Natural killer cell treated with Interleukin-12 subunit alpha and Interleukin-12 subunit beta and Interleukin-15 and Interleukin-18, amount 100 ng/mL, for 72 hours (primary cell): ENCODE measurements around the gene DUSP1. TPM values are rescaled to one million over a fixed set of nuclear protein-coding genes. Genes with fewer than 3 reads are reported as not detected.

Experiments
- ATAC-seq, 2 donors: fragments of 150-1000 bp; cut with Tn5 transposase in 1 of 2; sonication (Bioruptor Pico), chemical (Tn5 transposase) in 1 of 2; 2 replicates each; pipeline ENCODE4 v1.10.0; 2021
- DNase-seq: peaks from one replicate; pipeline ENCODE4 v3.0.0; 2022; ENCODE audit warnings: low spot score
- H3K27ac Mint-ChIP-seq, 2 donors: 1 replicate in 1 of 2; 2 replicates in 1 of 2; pipeline ENCODE4 v1.8.0; 2022; ENCODE audit warnings: mixed read lengths in 2 of 2, mild to moderate bottlenecking in 1 of 2, moderate library complexity in 1 of 2
- H3K27me3 Mint-ChIP-seq, 2 donors: 1 replicate in 1 of 2; 2 replicates in 1 of 2; pipeline ENCODE4 v1.8.0; 2022; ENCODE audit warnings: mixed read lengths in 2 of 2
- H3K36me3 Mint-ChIP-seq: one replicate; pipeline ENCODE4 v1.8.0; 2022; ENCODE audit warnings: mixed read lengths
- H3K4me1 Mint-ChIP-seq, 2 donors: 1 replicate in 1 of 2; 2 replicates in 1 of 2; pipeline ENCODE4 v1.8.0; 2022; ENCODE audit warnings: low read depth in 2 of 2, mixed read lengths in 2 of 2, mild to moderate bottlenecking in 1 of 2
- H3K4me3 Mint-ChIP-seq: one replicate; pipeline ENCODE4 v1.8.0; 2022; ENCODE audit warnings: mixed read lengths
- H3K9me3 Mint-ChIP-seq: 2 replicates; pipeline ENCODE4 v1.8.0; 2022; ENCODE audit warnings: mixed read lengths
- total RNA-seq, 2 donors: library from RNA; stranded (reverse); gene quantifications; one replicate each; pipeline ENCODE4 v1.2.3, GENCODE V29; 2022

The DUSP1 gene
- total RNA-seq, 2 donors from 2014 or later, result 12.4 to 13.6 TPM

- DNase-seq (peak; percentile 60), ATAC-seq (no peak)
- peaks cover 46 to 58% of the 10 kb centered on the region in 2 donors for H3K4me1 Mint-ChIP-seq
- peak overlapping the region; percentile 87 for H3K4me3 Mint-ChIP-seq
- H3K36me3 Mint-ChIP-seq, result no peaks in the 10 kb centered on the region
- peak overlapping the region; percentile 92 to 97 for H3K27ac Mint-ChIP-seq
- no peaks in the 10 kb centered on the region for H3K9me3 Mint-ChIP-seq
- H3K27me3 Mint-ChIP-seq, result no peaks in the 10 kb centered on the region
Measured at GRCh38 chr5:172768573-172769341, 2.2 kb downstream of the DUSP1 start.

DNA sequence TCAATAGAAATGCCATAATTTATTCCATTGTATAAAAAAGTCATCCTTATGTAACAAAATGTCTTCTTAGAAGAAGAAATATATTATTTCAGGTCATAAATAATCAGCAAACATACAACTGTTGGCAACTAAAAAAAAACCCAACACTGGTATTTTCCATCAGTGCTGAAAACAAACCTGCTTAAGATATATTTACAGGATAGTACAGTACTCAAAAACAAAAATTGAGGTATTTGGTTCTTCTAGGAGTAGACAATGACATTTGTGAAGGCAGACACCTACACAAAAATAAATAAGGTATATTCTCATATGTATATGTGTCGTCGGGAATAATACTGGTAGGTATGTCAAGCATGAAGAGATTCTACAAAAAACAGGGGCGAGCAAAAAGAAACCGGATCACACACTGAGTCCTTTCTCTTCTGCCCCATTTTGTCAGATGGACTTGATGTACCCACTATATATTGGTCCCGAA, 2.9 kb downstream of the DUSP1 start:
- Mint-ChIP-seq H3K9me3 (no peaks in the 10 kb centered on the region), H3K4me1 (peaks cover 39 to 52% of the 10 kb centered on the region in 2 donors), H3K36me3 (no peaks in the 10 kb centered on the region), H3K27ac (peak overlapping the region in 1 of 2 donors; percentile 97), H3K27me3 (no peaks in the 10 kb centered on the region), H3K4me3 (peak overlapping the region; percentile 87)
- no peak for ATAC-seq
- DNase-seq, result no peak

GRCh38 chr5:172766287-172767108, 4.5 kb downstream of the DUSP1 start:
- Mint-ChIP-seq H3K4me1 (peaks cover 26 to 38% of the 10 kb centered on the region in 2 donors), H3K9me3 (no peaks in the 10 kb centered on the region), H3K4me3 (peak overlapping the region; percentile 21), H3K36me3 (no peaks in the 10 kb centered on the region), H3K27me3 (no peaks in the 10 kb centered on the region), H3K27ac (peak overlapping the region; percentile 82 to 91)
- DNase-seq (no peak), ATAC-seq (no peak)

DNA sequence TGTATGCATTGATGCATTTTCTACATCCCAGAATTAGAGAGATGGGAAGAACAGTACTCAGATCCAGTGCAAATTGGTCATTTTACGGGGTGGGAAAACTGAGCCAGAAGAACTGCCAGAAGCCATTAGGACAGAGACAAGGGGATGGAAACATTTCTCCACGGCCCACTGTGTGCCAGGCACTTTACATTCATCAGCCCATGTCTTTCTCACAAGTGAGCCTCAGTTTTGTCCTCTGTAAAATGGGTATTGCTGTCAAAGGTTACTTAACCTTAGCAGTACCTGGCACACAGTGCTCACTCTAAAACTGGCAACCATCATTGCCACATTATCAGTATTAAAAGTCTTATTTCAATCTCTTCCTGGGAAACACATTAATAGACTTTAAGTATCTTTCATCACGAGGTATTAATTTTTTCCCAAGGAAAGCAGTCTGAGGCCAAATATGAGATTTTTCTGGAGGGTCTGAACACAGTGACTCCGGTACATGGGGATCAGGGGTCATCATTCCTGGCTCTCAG, 5.2 kb downstream of the DUSP1 start:
- no peak for ATAC-seq

DNA sequence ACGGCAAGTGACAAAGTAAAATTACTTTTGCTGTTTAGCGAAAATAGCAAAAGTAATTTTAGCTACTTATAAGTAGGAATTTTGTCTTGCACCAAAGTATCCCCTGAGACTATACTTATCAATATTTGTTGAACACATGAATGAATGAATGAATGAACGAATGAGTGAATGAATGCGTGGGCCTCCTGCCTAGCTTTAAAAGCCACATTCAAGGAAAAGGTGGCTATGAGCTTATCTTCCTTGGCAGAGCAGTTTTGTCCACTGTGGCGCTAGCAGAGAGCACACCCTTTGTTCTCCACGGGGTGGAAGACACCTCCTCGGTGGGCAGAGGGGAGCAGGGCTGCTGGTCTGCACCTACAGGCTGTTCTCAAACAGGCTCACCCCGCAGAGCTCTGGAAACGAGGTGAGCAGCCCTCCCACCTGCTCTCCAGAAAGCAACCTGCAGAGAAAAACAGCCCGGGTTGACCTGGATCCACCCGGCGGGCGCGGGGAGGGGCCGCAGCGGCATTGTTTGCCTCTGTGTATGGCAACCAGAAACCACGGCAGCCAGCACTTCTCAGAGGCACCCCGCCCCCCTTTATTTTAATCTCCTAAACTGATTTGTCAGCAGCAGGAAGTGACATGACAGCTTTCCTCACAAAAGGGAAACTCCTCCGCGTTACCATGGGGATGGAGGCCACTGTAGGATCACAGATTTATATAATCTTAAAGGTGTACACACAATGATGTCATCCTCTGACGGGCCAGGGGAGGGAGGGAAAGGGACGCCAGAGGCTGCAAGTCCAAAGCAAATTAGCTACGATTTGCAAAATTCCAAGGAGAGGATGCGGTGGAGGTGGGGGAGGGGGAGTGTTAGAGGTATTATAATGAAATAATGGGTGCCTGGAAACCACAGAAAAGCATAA, 5.9 kb downstream of the DUSP1 start:
- peak; percentile 93 to 94 for ATAC-seq
- H3K9me3 Mint-ChIP-seq, result no peaks in the 10 kb centered on the region

More for the DNA sequence above, 5.2 kb downstream of the DUSP1 start:
- Mint-ChIP-seq H3K27me3 (peaks cover 0 to 5% of the 10 kb centered on the region in 2 donors), H3K4me1 (peaks cover 26 to 38% of the 10 kb centered on the region in 2 donors), H3K4me3 (peak overlapping the region; percentile 79), H3K27ac (peak overlapping the region; percentile 82 to 91), H3K9me3 (no peaks in the 10 kb centered on the region), H3K36me3 (no peaks in the 10 kb centered on the region)
- no peak for DNase-seq

GRCh38 chr5:172763120-172763464, 7.9 kb downstream of the DUSP1 start:
- DNase-seq, result peak; percentile 5
- H3K27ac Mint-ChIP-seq, result no peak overlapping the region
- ATAC-seq, result no peak
- no peaks in the 10 kb centered on the region for H3K36me3 Mint-ChIP-seq
- peaks cover 15 to 25% of the 10 kb centered on the region in 2 donors for H3K4me1 Mint-ChIP-seq
- H3K9me3 Mint-ChIP-seq, result no peaks in the 10 kb centered on the region
- no peak overlapping the region for H3K4me3 Mint-ChIP-seq
- peaks cover 0 to 12% of the 10 kb centered on the region in 2 donors for H3K27me3 Mint-ChIP-seq

More for the DNA sequence above, 5.9 kb downstream of the DUSP1 start:
- DNase-seq, result peak; percentile 93
- H3K27me3 Mint-ChIP-seq, result peaks cover 0 to 7% of the 10 kb centered on the region in 2 donors
- peaks cover 24 to 38% of the 10 kb centered on the region in 2 donors for H3K4me1 Mint-ChIP-seq
- H3K27ac Mint-ChIP-seq, result peak overlapping the region; percentile 82 to 91
- peak overlapping the region; percentile 79 for H3K4me3 Mint-ChIP-seq
- no peaks in the 10 kb centered on the region for H3K36me3 Mint-ChIP-seq

GRCh38 chr5:172762214-172763119, 8.5 kb downstream of the DUSP1 start:
- peak overlapping the region in 1 of 2 donors; percentile 37 for H3K27ac Mint-ChIP-seq
- H3K4me3 Mint-ChIP-seq, result no peak overlapping the region

DNA sequence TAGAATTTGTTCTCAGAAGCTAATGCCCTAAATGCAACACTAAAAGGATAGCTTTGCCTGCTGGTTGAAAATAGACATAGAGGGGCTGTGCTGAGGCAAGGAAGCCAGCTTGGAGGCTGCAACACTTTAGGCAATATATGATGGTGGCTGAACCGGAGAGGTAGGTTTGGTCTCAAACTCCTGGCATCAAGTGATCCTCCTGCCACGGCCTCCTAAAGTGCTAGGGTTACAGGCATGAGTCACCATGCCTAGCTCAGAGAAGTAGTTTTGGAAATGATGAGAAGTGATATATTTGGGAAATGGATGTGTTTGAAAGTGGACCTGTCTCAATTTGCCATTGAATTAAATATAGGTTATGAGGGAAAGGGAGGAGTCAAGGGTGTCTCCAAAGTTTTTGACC, 10.0 kb downstream of the DUSP1 start:
- no peak for ATAC-seq
- H3K27ac Mint-ChIP-seq, result no peak overlapping the region

More at GRCh38 chr5:172762214-172763119, 8.5 kb downstream of the DUSP1 start:
- DNase-seq (no peak), ATAC-seq (no peak)
- Mint-ChIP-seq H3K4me1 (peaks cover 21 to 25% of the 10 kb centered on the region in 2 donors), H3K9me3 (no peaks in the 10 kb centered on the region), H3K36me3 (no peaks in the 10 kb centered on the region), H3K27me3 (peaks cover 0 to 18% of the 10 kb centered on the region in 2 donors)

GRCh38 chr5:172760136-172760535, 10.9 kb downstream of the DUSP1 start:
- no peak overlapping the region for H3K4me3 Mint-ChIP-seq
- H3K27me3 Mint-ChIP-seq, result peaks cover 0 to 20% of the 10 kb centered on the region in 2 donors
- DNase-seq, result no peak
- H3K9me3 Mint-ChIP-seq, result no peaks in the 10 kb centered on the region
- H3K36me3 Mint-ChIP-seq, result no peaks in the 10 kb centered on the region
- H3K4me1 Mint-ChIP-seq, result peaks cover 7 to 14% of the 10 kb centered on the region in 2 donors
- H3K27ac Mint-ChIP-seq, result no peak overlapping the region
- no peak for ATAC-seq

More for the DNA sequence above, 10.0 kb downstream of the DUSP1 start:
- no peak overlapping the region for H3K4me3 Mint-ChIP-seq
- peaks cover 0 to 20% of the 10 kb centered on the region in 2 donors for H3K27me3 Mint-ChIP-seq
- peaks cover 15 to 21% of the 10 kb centered on the region in 2 donors for H3K4me1 Mint-ChIP-seq
- DNase-seq, result no peak
- H3K9me3 Mint-ChIP-seq, result no peaks in the 10 kb centered on the region
- H3K36me3 Mint-ChIP-seq, result no peaks in the 10 kb centered on the region

- Mint-ChIP-seq H3K4me1 (peaks cover 0 to 7% of the 10 kb centered on the region in 2 donors), H3K27ac (no peak overlapping the region), H3K4me3 (no peak overlapping the region), H3K36me3 (no peaks in the 10 kb centered on the region), H3K9me3 (no peaks in the 10 kb centered on the region), H3K27me3 (peaks cover 0 to 20% of the 10 kb centered on the region in 2 donors)
- DNase-seq, result no peak
- no peak for ATAC-seq
Measured at GRCh38 chr5:172758834-172759149, 12.2 kb downstream of the DUSP1 start.

- Mint-ChIP-seq H3K36me3 (no peaks in the 10 kb centered on the region), H3K4me3 (no peak overlapping the region), H3K27me3 (peaks cover 0 to 20% of the 10 kb centered on the region in 2 donors), H3K4me1 (peaks cover 0 to 7% of the 10 kb centered on the region in 2 donors), H3K9me3 (no peaks in the 10 kb centered on the region), H3K27ac (no peak overlapping the region)
- DNase-seq (no peak), ATAC-seq (no peak)
Measured at GRCh38 chr5:172758077-172758833, 12.7 kb downstream of the DUSP1 start.
